Activated naive CD4-positive, alpha-beta T cell (primary cell): ENCODE results near the gene SGSM2.
"Not testable (repeated sequence)": the region's sequence is repeated elsewhere in the genome, so short reads cannot be mapped to it uniquely, and the experiment has no call there.

Experiments
- DNase-seq, 4 experiments: peaks; one replicate each; lab custom pipeline; 2025; lab: John Stamatoyannopoulos, UW

SGSM2 gene

GRCh38 chr17:2336852-2337543, at the start of gene SGSM2:
TSS of gene SGSM2 (plus strand) at chr17:2337501. CDS start at chr17:2337689, 188 bp downstream.
- peak; percentile 15 to 72 (median 41) for DNase-seq

- no peak for DNase-seq
Observed at GRCh38 chr17:2289878-2290478, 47.3 kb upstream of the SGSM2 start.

- DNase-seq, result no peak
Observed at GRCh38 chr17:2292100-2292499, 45.2 kb upstream of the SGSM2 start.

GRCh38 chr17:2295575-2295974, 41.7 kb upstream of the SGSM2 start:
- no peak for DNase-seq

DNA sequence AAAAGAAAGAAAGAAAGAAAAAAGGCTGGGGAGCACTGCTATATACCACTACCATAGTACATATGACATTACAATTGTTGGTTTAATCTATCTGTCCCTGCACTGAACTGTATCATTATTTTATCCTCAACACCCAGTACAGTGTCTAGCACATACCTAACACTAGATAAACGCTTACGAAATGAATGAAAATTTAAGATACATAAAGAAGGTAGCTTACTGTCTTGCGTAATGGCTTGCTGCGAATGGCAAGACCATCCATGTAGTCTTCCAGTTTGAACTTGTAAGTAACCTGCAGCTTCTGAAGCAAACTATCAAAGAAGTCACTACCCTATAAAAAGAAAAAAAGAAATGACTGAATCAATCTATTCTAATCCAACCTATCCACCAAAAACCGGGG, 40.3 kb upstream of the SGSM2 start:
- DNase-seq, result no peak

- no peak for DNase-seq
Observed at GRCh38 chr17:2299136-2299535, 38.2 kb upstream of the SGSM2 start.

DNA sequence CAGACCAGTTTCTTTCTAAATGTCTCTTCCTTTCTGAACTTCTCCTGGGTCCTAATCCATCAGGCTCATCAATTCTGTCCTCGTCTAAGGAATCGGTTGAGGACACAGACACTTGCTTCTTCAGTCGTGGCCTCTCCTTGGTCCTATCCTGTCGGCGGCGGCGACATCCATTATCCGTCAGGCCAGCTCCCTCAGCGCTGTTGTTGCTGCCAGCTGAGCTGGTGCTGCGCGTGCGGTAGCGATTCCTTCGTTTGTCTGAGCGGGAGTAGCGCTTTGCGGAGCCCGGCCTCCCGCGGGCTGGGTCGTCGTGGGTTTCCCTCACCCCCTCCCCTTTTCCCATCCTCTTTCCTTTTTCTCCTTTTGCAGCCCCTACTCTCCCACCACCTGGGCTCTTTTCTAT, 37.5 kb upstream of the SGSM2 start:
- DNase-seq, result no peak

DNA sequence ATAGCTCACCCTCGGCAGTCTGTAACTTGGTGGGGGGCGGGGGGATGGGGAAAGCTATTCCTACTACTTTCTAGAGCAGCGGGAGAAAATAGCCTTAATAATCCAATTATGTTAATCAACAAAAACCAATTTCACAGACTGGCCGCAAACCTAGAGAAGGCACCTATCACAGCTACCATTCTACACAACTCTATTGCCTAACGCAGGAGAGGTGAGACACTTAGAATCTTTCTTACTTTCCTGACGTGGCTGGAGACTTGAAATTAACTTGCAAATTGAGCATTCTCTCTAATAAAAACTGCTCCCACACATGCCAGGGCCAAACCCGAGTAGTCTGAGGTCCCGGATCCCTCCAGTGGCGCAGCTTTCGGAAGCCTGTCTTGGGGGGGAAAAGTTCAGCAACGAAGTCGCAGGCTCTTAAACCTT, 34.5 kb upstream of the SGSM2 start:
- DNase-seq, result no peak

GRCh38 chr17:2303204-2304188, 33.8 kb upstream of the SGSM2 start, which contains the start of the genes SMG6 and SRR:
TSS of gene SMG6 (minus strand) at chr17:2303785. CDS start at chr17:2303720, 65 bp downstream.
TSS of gene SRR (plus strand) at chr17:2303950. CDS start at chr17:2315561, 11,611 bp downstream.
- peak; percentile 90 to 98 (median 94) for DNase-seq

DNA sequence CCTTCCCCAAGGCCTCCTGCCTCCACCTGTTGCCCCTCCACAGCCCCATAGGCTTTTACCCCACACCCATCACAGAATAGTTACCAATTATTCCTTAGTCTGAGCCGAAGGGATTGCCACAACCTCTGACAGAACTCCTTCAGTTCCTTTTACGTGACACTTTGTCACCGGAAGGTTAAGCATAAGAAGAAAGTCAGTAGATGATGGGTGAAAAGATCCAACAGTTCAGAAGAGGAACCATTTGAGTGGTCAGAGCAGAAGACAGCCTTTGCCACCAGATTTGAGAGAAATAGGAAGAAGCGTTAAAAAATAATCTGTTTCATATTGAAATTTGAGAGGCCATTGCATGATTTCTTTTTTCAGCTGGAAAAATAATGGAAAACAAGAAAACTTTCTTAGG, 32.4 kb upstream of the SGSM2 start:
- no peak for DNase-seq

- no peak for DNase-seq
Observed at GRCh38 chr17:2309338-2310154, 27.8 kb upstream of the SGSM2 start.

DNA sequence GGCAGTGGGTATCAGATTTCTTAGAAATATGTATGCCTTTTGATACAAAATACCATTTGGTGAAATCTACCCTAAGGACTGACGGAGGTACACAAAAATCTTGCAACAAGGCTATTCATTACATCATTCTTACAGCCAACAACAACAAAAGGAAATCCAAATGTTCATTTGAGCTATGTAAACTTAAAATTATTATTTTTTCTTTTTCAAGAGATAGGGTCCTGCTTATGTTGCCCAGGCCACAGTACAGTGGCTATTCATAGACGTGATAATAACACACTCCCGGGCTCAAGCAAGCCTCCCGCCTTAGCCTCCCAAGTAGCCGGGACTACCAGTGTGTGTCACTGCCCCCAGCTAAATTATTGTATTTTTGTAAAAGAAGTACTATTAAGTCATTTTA, 24.6 kb upstream of the SGSM2 start:
- DNase-seq, result no peak

DNA sequence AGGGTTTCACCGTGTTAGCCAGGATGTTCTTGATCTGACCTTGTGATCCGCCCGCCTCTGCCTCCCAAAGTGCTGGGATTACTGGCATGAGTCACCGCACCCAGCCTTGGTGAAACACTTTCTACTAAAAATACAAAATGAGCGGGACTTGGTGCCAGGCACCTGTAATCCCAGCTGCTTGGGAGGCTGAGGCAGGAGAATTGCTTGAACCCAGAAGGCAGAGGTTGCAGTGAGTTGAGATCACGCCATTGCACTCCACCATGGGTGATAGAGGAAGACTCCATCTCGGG, 20.4 kb upstream of the SGSM2 start:
- not testable (repeated sequence) for DNase-seq

GRCh38 chr17:2317796-2318195, 19.5 kb upstream of the SGSM2 start:
- DNase-seq, result no peak

DNA sequence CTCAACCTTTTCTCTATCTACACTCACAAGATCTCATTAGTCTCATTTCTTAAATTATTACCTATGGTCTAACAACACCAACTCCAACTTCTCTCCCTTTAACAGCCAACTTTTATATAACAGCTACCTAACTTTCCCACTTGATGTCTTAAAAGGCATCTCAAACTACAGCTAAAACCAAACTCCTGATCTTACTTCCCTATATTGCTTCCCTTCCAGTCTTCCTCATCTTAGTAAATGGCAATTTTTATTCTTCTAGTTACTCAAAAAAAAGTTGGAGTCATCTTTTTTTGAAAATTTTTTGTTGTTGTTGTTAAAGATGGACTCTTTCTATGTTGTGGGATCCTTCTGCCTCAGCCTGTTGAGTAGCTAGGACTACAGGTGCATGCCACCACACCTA, 18.2 kb upstream of the SGSM2 start:
- no peak for DNase-seq

GRCh38 chr17:2321399-2321798, 15.9 kb upstream of the SGSM2 start:
- DNase-seq, result no peak

- no peak for DNase-seq
Observed at GRCh38 chr17:2323629-2324314, 13.5 kb upstream of the SGSM2 start.

GRCh38 chr17:2331303-2331702, 6.0 kb upstream of the SGSM2 start:
- no peak for DNase-seq

DNA sequence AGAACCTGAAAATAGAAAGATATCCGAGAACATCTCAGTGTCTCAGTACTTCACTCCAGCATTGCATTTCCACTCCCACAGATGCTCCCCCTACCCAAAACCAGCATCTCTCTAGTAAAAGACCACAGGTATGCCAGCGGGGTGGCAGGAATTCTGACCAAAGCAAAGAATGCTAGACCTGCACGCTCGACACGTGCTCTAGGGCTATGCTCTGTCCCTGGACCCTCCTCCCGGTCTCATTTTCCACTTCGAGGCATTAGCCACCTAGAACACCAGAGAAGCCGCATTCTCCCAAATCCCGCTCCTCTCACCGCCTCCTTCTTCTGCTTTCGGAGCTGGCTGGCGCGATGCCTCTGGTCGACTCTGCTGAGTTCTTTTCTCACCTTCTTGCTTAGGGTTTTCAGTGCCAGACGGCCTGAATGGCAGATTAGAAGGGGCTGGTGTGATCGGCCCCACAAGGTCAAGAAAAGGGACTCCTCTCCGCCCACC, 1.5 kb upstream of the SGSM2 start:
- DNase-seq, result no peak

DNA sequence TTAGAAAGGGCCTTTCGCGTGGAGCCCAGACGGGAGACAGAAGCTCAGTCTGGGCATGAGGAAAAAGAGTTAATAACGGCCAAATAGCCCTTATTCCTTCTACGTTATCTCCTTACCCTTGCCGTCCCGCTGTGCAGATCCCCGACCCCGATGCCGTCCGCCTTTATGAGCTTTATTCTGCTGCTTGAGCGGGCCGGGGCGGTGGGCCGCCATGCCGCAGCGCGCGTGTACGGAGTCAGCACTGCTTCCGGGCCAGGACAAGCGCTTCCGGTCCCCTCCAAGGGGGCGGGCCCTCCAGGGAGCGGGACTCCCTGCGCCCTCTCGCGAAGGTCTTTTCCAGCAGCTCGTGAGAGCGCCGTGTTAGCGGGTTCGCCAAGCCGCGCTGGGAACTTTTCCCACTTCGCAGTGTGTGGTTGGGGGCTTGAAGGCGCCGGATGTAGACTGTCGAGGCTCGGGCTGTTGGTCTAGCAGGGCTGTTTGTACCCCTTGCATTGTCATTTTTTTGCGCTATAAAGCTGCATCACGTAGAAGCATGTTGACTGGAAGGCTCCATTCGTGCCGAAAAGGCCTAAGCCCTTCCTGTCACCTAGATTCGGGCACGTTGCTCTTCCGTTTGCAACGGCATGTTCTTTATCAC, 968 bp upstream of the SGSM2 start, which contains the start of gene TSR1:
TSR1 (minus strand) TSS at position 243 of the 637 bp plus-strand sequence; CDS start at position 213, 30 bp downstream.
- peak; percentile 63 to 87 (median 74) for DNase-seq
